ENCODE measurements around the gene UPF1.

GRCh38 chr19:18863843-18864362 lies 32.1 kb downstream of the UPF1 start:
- TF ChIP-seq, protein P1, sequence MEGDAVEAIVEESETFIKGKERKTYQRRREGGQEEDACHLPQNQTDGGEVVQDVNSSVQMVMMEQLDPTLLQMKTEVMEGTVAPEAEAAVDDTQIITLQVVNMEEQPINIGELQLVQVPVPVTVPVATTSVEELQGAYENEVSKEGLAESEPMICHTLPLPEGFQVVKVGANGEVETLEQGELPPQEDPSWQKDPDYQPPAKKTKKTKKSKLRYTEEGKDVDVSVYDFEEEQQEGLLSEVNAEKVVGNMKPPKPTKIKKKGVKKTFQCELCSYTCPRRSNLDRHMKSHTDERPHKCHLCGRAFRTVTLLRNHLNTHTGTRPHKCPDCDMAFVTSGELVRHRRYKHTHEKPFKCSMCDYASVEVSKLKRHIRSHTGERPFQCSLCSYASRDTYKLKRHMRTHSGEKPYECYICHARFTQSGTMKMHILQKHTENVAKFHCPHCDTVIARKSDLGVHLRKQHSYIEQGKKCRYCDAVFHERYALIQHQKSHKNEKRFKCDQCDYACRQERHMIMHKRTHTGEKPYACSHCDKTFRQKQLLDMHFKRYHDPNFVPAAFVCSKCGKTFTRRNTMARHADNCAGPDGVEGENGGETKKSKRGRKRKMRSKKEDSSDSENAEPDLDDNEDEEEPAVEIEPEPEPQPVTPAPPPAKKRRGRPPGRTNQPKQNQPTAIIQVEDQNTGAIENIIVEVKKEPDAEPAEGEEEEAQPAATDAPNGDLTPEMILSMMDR (IDR thresholded peaks at IDR 0.05), result no peak
- TF ChIP-seq POLR2AphosphoS5 (IDR thresholded peaks at IDR 0.05) (no peak), POLR2A (IDR thresholded peaks at IDR 0.05) (no peak), EP300 (IDR thresholded peaks at IDR 0.05) (no peak)

All from upper lobe of left lung (tissue), 4 donors.